NCI-H446 (cell line): ENCODE results near the gene CCSER2.
A peak's percentile ranks its signal among the peaks of the same experiment; 100 is the strongest.
"Not testable (repeated sequence)": the region's sequence is repeated elsewhere in the genome, so short reads cannot be mapped to it uniquely, and the experiment has no call there.

Experiments
- DNase-seq, 2 experiments: peaks; one replicate each; lab custom pipeline; 2025; lab: John Stamatoyannopoulos, UW

CCSER2 gene

GRCh38 chr10:84521468-84521867 is 193.1 kb downstream of the CCSER2 start:
- no peak for DNase-seq

DNA sequence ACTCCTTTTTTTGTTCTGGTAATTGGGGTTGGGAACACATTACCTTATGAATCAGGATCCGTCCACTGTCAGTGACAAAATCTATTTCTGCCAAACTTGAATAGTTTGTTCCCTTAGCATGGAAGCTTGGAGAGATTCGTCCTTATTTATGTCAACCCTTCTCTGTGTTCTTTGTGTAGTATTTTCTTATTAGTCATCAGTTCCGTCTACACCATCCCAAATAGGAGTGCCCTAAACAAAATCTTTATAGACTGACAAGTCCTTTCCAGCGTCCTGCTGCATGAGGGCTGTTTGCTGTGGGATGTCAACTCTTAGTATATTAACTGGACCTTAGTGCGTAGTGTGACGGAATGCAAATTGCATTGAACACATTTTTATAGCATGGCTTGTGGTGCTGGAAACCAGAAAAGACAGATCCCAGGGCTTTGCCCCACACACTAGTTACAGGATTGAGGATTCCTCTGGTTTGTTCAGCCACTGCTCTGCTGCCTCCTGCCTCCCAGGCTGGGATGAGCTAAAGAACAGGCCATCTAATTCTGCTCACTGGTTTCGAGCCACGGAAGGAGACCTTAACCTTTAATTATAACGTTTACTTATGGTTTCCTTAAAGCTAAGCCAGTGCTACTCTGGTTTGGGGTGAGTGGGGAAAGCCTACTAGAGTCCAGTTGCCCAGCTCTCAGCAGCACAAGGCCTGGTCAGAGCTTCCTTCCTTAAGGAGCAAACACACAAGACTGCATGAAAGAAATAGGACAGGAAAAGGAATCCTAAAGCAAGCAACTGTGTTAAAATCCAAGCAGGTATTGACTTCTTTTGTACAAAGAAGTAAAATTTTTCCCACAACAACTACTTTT is 194.4 kb downstream of the CCSER2 start:
- no peak for DNase-seq

DNA sequence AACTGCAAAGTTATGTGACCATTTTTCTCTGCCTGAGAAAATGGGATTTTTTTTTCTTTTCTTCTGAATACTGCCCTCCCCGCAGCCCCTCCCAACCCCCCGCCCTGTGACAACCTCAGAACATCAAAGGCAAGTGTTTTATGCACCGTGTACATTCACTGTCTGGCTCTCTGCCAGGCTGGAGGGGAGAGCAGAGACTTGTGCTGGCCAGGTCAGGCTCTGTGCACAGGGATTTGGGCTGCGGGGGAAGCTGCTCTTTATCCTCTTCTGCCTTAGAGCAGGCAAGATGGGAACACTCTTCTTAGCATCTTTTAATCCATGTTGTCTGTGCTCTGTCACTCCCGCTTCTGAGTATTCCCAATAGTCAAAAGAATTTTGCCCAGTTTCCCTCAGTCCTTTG is 195.1 kb downstream of the CCSER2 start:
- no peak for DNase-seq

DNA sequence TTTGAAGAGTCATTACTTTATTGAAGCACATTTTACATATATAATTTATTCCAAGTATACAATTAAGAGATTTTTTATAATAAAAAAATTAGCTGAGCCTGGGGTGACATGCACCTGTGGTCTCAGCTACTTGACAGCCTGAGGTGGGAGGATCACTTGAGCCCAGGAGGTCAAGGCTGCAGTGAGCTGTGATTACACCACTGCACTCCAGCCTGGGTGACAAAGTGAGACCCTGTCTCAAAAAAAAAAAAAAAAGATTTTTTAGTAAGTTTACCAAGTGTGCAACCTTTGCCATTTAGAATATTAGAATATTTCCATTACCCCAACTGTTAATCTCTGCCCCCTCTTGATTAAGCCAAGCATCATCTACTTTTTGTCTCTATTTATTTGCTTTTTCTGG is 196.0 kb downstream of the CCSER2 start:
- DNase-seq: no peak

- DNase-seq: no peak
These were observed 196.9 kb downstream of the CCSER2 start for GRCh38 chr10:84525120-84525806.

GRCh38 chr10:84525807-84526182 is 197.4 kb downstream of the CCSER2 start:
- not testable (repeated sequence) for DNase-seq

- not testable (repeated sequence) for DNase-seq
These were observed 199.0 kb downstream of the CCSER2 start for GRCh38 chr10:84527386-84527785.

- DNase-seq: not testable (repeated sequence)
These were observed 200.1 kb downstream of the CCSER2 start for GRCh38 chr10:84528526-84528925.

DNA sequence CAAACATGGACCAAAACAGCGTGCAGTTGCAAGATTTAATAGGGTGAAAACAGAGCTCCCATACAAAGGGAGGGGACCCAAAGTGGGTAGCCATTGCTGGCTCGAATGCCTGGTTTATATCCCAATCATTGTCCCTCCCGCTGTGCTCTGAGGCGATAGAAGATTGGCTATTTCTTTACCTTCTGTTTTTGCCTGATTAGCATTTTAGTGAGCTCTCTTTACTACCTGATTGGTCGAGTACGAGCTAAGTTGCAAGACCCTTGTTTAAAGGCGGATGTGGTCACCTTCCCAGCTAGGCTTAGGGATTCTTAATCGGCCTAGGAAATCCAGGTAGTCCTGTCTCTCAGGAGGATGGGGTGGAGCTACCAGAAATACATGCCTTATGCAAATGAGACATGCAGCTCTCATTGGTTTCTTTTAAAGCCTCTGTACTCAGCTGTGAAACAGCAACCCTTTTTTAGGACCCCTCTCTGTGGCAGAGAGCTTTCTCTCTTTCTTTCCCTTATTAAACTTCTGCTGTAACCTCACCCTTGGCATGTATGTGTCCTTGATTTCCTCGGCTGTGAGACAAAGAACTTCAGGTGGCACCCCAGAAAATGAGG is 202.4 kb downstream of the CCSER2 start:
- no peak for DNase-seq

DNA sequence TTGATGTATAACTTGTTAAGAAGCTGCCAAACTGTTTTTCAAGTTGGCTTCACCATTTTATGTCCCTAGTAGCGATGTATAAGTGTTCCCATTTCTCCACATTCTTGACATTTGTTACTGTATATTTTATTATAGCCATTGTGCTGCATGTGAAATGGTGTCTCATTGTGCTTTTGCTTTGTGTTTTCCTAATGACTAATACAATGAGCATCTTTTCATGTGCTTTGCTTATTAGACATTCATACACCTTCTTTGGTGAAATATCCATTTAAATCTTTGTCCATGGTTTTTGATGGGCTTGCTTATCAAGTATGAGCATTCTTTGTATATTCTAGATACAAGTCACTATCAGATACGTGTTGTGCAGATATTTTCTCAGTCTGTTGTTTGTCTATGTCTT is 203.0 kb downstream of the CCSER2 start:
- no peak for DNase-seq

- no peak for DNase-seq
These were observed 205.8 kb downstream of the CCSER2 start for GRCh38 chr10:84534168-84534567.

DNA sequence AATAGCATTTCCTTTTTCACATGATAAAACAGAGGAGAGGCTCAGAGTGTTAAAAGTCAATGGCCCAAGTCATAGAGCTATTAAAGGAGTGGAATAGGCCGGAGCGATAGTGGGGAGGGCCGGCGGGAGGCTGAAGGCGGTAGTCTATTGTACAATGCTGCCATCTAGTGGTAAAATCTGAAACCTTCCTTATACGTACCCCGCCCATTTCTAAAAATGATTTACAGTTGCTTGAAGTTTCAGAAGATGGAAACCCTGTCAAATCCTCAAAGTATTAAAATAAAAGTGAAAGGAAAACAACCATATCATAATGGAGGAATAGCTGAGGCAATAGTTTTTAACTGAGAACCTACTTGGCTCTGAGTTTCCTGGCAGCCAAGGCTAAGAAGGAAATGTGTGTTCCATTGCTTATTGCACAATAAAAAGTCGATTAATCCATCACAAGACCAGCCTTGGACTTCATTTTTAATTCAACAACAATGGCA is 209.1 kb downstream of the CCSER2 start:
- DNase-seq: peak; percentile 23 to 68

GRCh38 chr10:84538036-84538435 is 209.6 kb downstream of the CCSER2 start:
- DNase-seq: no peak

GRCh38 chr10:84539216-84539615 is 210.8 kb downstream of the CCSER2 start:
- peak in 1 of 2 experiments; percentile 36 for DNase-seq

DNA sequence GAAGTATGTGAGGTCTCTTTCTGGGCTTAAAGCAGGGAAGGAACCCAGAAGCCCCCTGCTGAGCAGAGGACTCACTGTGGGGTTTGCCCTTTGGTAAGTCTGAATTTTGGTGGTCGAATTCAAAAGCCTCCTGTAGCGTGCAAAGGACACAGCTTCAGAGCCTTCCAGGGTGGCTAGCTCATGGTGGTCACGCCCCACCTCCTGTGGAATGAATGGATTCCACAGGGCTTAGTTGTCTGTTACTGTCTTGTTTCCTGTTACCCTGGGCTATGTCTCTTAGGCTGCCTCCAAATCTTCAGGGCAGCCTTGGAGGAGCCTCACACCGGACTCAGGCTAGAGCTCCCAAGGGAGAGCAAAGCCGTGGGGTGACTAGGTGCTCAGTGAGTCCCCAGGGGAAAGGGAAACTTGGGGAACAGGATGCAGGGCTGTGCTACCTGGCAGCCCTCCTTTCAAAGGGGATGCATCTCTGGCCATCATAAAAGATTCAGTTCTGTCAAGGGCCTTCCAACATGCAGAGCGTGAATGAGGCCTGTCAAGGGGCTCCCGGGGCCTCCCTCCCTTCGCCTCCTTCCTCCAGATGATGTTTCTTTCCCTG is 211.7 kb downstream of the CCSER2 start:
- no peak for DNase-seq

- DNase-seq: peak in 1 of 2 experiments; percentile 42
These were observed 212.4 kb downstream of the CCSER2 start for GRCh38 chr10:84540617-84541288.

- DNase-seq: no peak
These were observed 212.9 kb downstream of the CCSER2 start for GRCh38 chr10:84541289-84541637.

- DNase-seq: no peak
These were observed 214.4 kb downstream of the CCSER2 start for GRCh38 chr10:84542522-84543490.

GRCh38 chr10:84543948-84544347 is 215.6 kb downstream of the CCSER2 start:
- no peak for DNase-seq

GRCh38 chr10:84545651-84546050 is 217.3 kb downstream of the CCSER2 start:
- no peak for DNase-seq

DNA sequence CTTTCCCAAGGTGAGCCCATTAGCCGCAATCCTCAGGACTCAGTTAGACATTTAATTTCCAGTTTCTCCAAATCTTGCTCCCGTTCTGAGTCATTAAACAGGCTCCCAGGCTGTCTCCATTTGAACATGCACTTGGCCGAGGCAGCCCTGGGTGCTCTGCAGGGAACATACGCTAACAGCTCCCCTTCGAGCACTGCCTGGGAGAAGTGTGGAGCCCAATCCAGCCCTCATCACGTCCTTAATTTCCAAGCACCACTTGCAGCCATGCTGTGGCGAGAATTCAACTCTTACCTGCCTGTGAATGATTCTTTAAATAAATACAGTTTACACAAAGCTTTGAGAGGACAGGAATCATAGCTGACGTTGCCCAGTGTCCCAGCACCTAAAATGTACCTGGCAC is 218.2 kb downstream of the CCSER2 start:
- no peak for DNase-seq
